ENCODE data around the gene PEG3.

DNA sequence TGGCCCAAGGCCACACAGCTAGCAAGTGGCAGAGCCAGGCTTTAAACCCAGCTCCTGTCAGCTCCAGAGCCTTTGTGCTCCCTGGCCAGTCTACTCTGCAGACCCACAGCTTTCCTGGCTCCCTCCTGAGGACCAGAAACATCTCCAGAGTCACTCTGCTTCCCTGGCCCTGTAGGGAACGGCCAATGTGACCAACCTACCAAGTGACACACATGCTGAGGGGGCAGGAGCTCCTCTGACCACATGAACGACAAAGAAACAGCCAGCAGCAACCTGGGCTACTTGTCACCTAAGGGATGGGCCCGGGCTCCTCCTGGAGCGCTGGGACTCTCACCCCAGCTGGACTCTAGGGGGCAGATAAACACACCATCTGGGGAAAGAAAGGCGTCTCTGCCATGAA lies 19.3 kb downstream of the PEG3 start:
- no peak for TF ChIP-seq CTCF (IDR thresholded peaks at IDR 0.05)
- no peak for TF ChIP-seq EZH2 (IDR thresholded peaks at IDR 0.05; ENCODE audit: borderline replicate concordance, insufficient read depth, low read depth, low read length, poor library complexity, severe bottlenecking)

All from B cell (primary cell).